IMR-90 (cell line): ENCODE results near the gene LAMA2. TPM values are rescaled to one million over a fixed set of nuclear protein-coding genes. Genes with fewer than 3 reads are reported as not detected.

ENCODE experiments used
- ATAC-seq: fragments of 200-7000 bp; cut with Tn5 transposase; 2 replicates; pipeline ENCODE4 v1.9.1; 2020; ENCODE audit warnings: low read depth, mild to moderate bottlenecking, moderate library complexity
- BruUV-seq: library from RNA; stranded (reverse); fragments of 400-500 nt; replicated peaks from 2 replicates; lab custom pipeline; 2021; lab: Mats Ljungman, UMichigan
- CTCF ChIA-PET: fragments of 300-600 bp; formaldehyde crosslinking; extraction: SDS; loops from one replicate; lab custom pipeline; 2021; ENCODE audit warnings: antibody characterized with exemption; lab: Yijun Ruan, JAX
- POLR2A ChIA-PET: fragments of 300-600 bp; sonication (Branson Sonifier 250); formaldehyde crosslinking; loops from one replicate; lab custom pipeline; 2022; ENCODE audit warnings: antibody characterized with exemption; ENCODE audit not compliant: unreplicated experiment; lab: Charles Lee
- DNase-seq: peaks from one replicate; pipeline ENCODE4 v3.0.0; 2013
- H2AFZ ChIP-seq: replicated peaks from 2 replicates; pipeline ENCODE3; 2013; ENCODE audit warnings: low read length, mild to moderate bottlenecking; ENCODE audit not compliant: poor library complexity
- H2AK5ac ChIP-seq: 2 replicates; pipeline ENCODE4 v1.6.1; 2013; ENCODE audit warnings: low read depth, low read length, inconsistent platforms
- H2AK9ac ChIP-seq: replicated peaks from 2 replicates; pipeline ENCODE3; 2013; ENCODE audit warnings: mild to moderate bottlenecking, low read depth, low read length, moderate library complexity; ENCODE audit not compliant: poor library complexity
- H2BK120ac ChIP-seq: 2 replicates; pipeline ENCODE4 v1.6.1; 2013; ENCODE audit warnings: low read depth, low read length, inconsistent platforms
- H2BK15ac ChIP-seq: 3 replicates; pipeline ENCODE4 v1.6.1; 2013; ENCODE audit warnings: low read depth, low read length, inconsistent platforms
- H2BK20ac ChIP-seq: 2 replicates; pipeline ENCODE4 v1.6.1; 2013; ENCODE audit warnings: low read depth, mild to moderate bottlenecking, inconsistent platforms, low read length, moderate library complexity
- H2BK5ac ChIP-seq: 2 replicates; pipeline ENCODE4 v1.6.1; 2013; ENCODE audit warnings: mild to moderate bottlenecking, low read depth, low read length, inconsistent platforms; ENCODE audit not compliant: poor library complexity, severe bottlenecking
- H3K14ac ChIP-seq: replicated peaks from 2 replicates; pipeline ENCODE4 v1.6.1; 2013; ENCODE audit warnings: low read depth, low read length, inconsistent platforms
- H3K18ac ChIP-seq: 2 replicates; pipeline ENCODE4 v1.6.1; 2013; ENCODE audit warnings: low read depth, low read length, control low read depth
- H3K23ac ChIP-seq: 2 replicates; pipeline ENCODE4 v1.6.1; 2013; ENCODE audit warnings: low read depth, low read length, inconsistent platforms
- H3K27ac ChIP-seq: 2 replicates; pipeline ENCODE4 v1.5.1; 2013; ENCODE audit warnings: mild to moderate bottlenecking, control low read depth, low read length; ENCODE audit not compliant: insufficient read depth
- H3K27me3 ChIP-seq: 2 replicates; pipeline ENCODE4 v1.6.1; 2013; ENCODE audit warnings: low read length; ENCODE audit not compliant: control insufficient read depth, insufficient read depth
- H3K36me3 ChIP-seq: 2 replicates; pipeline ENCODE4 v1.6.1; 2013; ENCODE audit warnings: low read length, mixed read lengths; ENCODE audit not compliant: control insufficient read depth, insufficient read depth
- H3K4ac ChIP-seq: 2 replicates; pipeline ENCODE4 v1.6.1; 2013; ENCODE audit warnings: low read depth, low read length, inconsistent platforms
- H3K4me1 ChIP-seq: 2 replicates; pipeline ENCODE4 v1.6.1; 2013; ENCODE audit warnings: low read length, mixed read lengths; ENCODE audit not compliant: control insufficient read depth, insufficient read depth
- H3K4me2 ChIP-seq: 2 replicates; pipeline ENCODE4 v1.6.1; 2013; ENCODE audit warnings: low read depth, mild to moderate bottlenecking, control low read depth, low read length, moderate library complexity
- H3K4me3 ChIP-seq: 2 replicates; pipeline ENCODE4 v1.5.1; 2013; ENCODE audit warnings: low read depth, mild to moderate bottlenecking, control low read depth, low read length, moderate library complexity; ENCODE audit not compliant: insufficient read depth
- H3K56ac ChIP-seq: 2 replicates; pipeline ENCODE4 v1.6.1; 2013; ENCODE audit warnings: low read length, inconsistent platforms; ENCODE audit not compliant: insufficient read depth; ENCODE audit errors: extremely low read depth
- H3K79me1 ChIP-seq, 2 experiments: 2 replicates each; pipeline ENCODE4 v1.6.1; 2013; ENCODE audit warnings: low read length in 2 of 2, inconsistent platforms in 1 of 2, low read depth in 1 of 2
- H3K9ac ChIP-seq: 2 replicates; pipeline ENCODE4 v1.6.1; 2013; ENCODE audit warnings: low read depth, low read length, control low read depth
- H3K9me1 ChIP-seq: 2 replicates; pipeline ENCODE4 v1.6.1; 2013; ENCODE audit warnings: low read length, inconsistent platforms; ENCODE audit not compliant: insufficient read depth
- H3K9me3 ChIP-seq: 2 replicates; pipeline ENCODE4 v1.6.1; 2013; ENCODE audit warnings: low read length; ENCODE audit not compliant: control insufficient read depth, insufficient read depth
- H4K20me1 ChIP-seq: 2 replicates; pipeline ENCODE4 v1.6.1; 2013; ENCODE audit warnings: low read length, inconsistent platforms; ENCODE audit not compliant: insufficient read depth
- H4K5ac ChIP-seq: 2 replicates; pipeline ENCODE4 v1.6.1; 2013; ENCODE audit warnings: mild to moderate bottlenecking, low read depth, low read length, control low read depth
- H4K8ac ChIP-seq, 2 experiments: 2 replicates each; pipeline ENCODE4 v1.6.1; 2013; ENCODE audit warnings: low read depth in 2 of 2, low read length in 2 of 2, control low read depth in 1 of 2, inconsistent platforms in 1 of 2
- H4K91ac ChIP-seq: 2 replicates; pipeline ENCODE4 v1.6.1; 2013; ENCODE audit warnings: low read depth, low read length, inconsistent platforms; ENCODE audit not compliant: insufficient read depth
- BHLHE40 ChIP-seq: fragments of 150-350 bp; IDR thresholded peaks from 2 replicates; pipeline ENCODE4 v1.6.1; 2016; ENCODE audit warnings: mild to moderate bottlenecking, low read depth, low read length
- CEBPB ChIP-seq: IDR thresholded peaks from 2 replicates; pipeline ENCODE4 v1.6.1; 2012; ENCODE audit warnings: low read depth, low read length, improper control_type of control experiment
- FOS ChIP-seq: fragments of 150-350 bp; IDR thresholded peaks from 2 replicates; pipeline ENCODE4 v1.6.1; 2016; ENCODE audit warnings: low read depth, low read length
- MAZ ChIP-seq: IDR thresholded peaks from 2 replicates; pipeline ENCODE4 v1.6.1; 2012; ENCODE audit warnings: low read depth, mild to moderate bottlenecking, low read length, improper control_type of control experiment, moderate library complexity, borderline replicate concordance
- MXI1 ChIP-seq: IDR thresholded peaks from 2 replicates; pipeline ENCODE4 v1.6.1; 2012; ENCODE audit warnings: low read depth, mild to moderate bottlenecking, low read length, moderate library complexity, borderline replicate concordance
- RAD21 ChIP-seq: IDR thresholded peaks from 2 replicates; pipeline ENCODE4 v1.6.1; 2012; ENCODE audit warnings: low read length, improper control_type of control experiment
- SMC3 ChIP-seq: fragments of 150-350 bp; IDR thresholded peaks from 2 replicates; pipeline ENCODE4 v1.6.1; 2016; ENCODE audit warnings: low read depth, mild to moderate bottlenecking, antibody characterized with exemption, low read length, moderate library complexity
- WGBS, 2 experiments: methylation state at CpG; one replicate each; pipeline versions ENCODE4 v1.1.5 to v1.1.7; 2013; ENCODE audit warnings: missing lambda C conversion rate in 2 of 2; ENCODE audit not compliant: insufficient read length in 1 of 2; ENCODE audit errors: extremely low coverage in 2 of 2; 5-methylcytosine and 5-hydroxymethylcytosine counted together
- dilution Hi-C: fragments of 300-500 bp; cut with HindIII; formaldehyde crosslinking; loops from one replicate; pipeline ENCODE4 v1.14.3; 2018; ENCODE audit warnings: low sequenced_read_pairs; ENCODE audit not compliant: unreplicated experiment
- in situ Hi-C: fragments of 300-500 bp; cut with MboI; formaldehyde crosslinking; loops from 3 replicates; pipeline ENCODE4 v1.14.3; 2019; ENCODE audit warnings: low sequenced_read_pairs, inconsistent platforms, mixed read lengths
- intact Hi-C: fragments of 100-400 bp; cut with micrococcal nuclease; formaldehyde crosslinking; loops from 2 replicates; pipeline ENCODE4 v1.10.0; 2022
- polyA plus RNA-seq, 3 experiments: library from polyadenylated mRNA; depleted of rRNA; stranded (reverse); fragments of >200 nt; gene quantifications; 2 replicates each; pipeline ENCODE4 v1.2.3, GENCODE V29; 2012; ENCODE audit warnings: low replicate concordance in 1 of 3
- total RNA-seq: library from RNA; depleted of rRNA; stranded (reverse); fragments of >200 nt; gene quantifications from 2 replicates; pipeline ENCODE4 v1.2.3, GENCODE V29; 2012

The LAMA2 gene
- total and polyA plus RNA-seq, 2 of the 4 experiments (the other 2 are of a cell fraction), result 9.9 to 13.3 TPM

DNA sequence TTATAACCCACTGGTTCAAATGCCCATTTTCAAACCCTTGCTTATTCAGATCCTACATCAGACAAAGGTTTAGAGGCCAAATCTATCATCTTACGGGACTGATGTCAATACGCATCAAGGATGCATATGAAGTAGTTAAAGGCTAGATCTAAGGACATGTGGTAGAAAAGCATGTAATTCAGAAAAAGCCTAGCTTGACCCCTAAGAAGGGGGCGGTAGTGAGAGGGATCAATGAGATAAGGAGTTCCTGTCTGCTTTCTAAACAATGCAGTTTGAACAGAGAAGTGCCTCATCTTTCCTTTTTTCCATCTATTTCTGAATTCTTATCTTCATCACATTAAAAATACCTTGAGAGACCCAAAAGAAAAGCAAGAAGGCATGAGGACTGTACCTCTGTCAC is 589.3 kb downstream of the LAMA2 start:
- Histone ChIP-seq H3K14ac (no peak overlapping the region), H3K9me1 (0 out of 2 replicates have a peak, but pooled peaks cover 3% of the 10 kb centered on the region), H3K9ac (no peak overlapping the region), H2AK9ac (no peak overlapping the region), H4K91ac (no peak overlapping the region), H3K27ac (no peak overlapping the region), H2AK5ac (no peak overlapping the region), H3K27me3 (no peaks in the 10 kb centered on the region), H4K20me1 (no peaks in the 10 kb centered on the region), H3K9me3 (no peaks in the 10 kb centered on the region), H3K4me1 (peaks cover 5% of the 10 kb centered on the region), H4K8ac (no peak overlapping the region), H3K4me3 (no peak overlapping the region), H2BK5ac (no peak overlapping the region), H2AFZ (no peak overlapping the region), H3K79me1 (no peaks in the 10 kb centered on the region), H4K5ac (no peak overlapping the region), H2BK120ac (no peak overlapping the region), H3K56ac (no peak overlapping the region), H3K4ac (no peak overlapping the region), H3K23ac (no peak overlapping the region), H3K18ac (no peak overlapping the region), H3K36me3 (no peaks in the 10 kb centered on the region), H2BK15ac (no peak overlapping the region), H3K4me2 (no peak overlapping the region), H2BK20ac (no peak overlapping the region)
- TF ChIP-seq RAD21 (no peak), SMC3 (no peak), FOS (no peak), CEBPB (no peak), MAZ (no peak), BHLHE40 (no peak), MXI1 (no peak)
- DNase-seq (no peak), ATAC-seq (no peak)
- ChIA-PET CTCF (no interaction called here), POLR2A (no interaction called here)
- WGBS, 2 experiments, result no CpG with 5 or more reads among the region's 3 CpGs
- dilution Hi-C loops (no loop called here), in situ Hi-C loops (no loop called here), intact Hi-C loops (no loop called here)
- BruUV-seq, result no TSS peak
